Measurements from ENCODE around the gene PANK4. TPM values are rescaled to one million over a fixed set of nuclear protein-coding genes. Genes with fewer than 3 reads are reported as not detected.
A peak's percentile ranks its signal among the peaks of the same experiment; 100 is the strongest.
"Not testable (repeated sequence)": the region's sequence is repeated elsewhere in the genome, so short reads cannot be mapped to it uniquely, and the experiment has no call there.

PANK4 gene
- total RNA-seq, 1 experiment from 2014 or later, result 62.5 TPM

GRCh38 chr1:2553871-2554620 lies 27.6 kb upstream of the PANK4 start:
- Histone ChIP-seq H3K27me3 (ENCODE audit: control insufficient read depth, insufficient read depth, low read length) (no peaks in the 10 kb centered on the region), H3K4me3 (ENCODE audit: insufficient read depth, low read depth, low read length) (no peak overlapping the region), H3K36me3 (replicated peaks; ENCODE audit: control insufficient read depth, insufficient read depth, low read length) (no peaks in the 10 kb centered on the region)
- DNase-seq, result no peak

- H3K27me3 ChIP-seq (ENCODE audit: control insufficient read depth, insufficient read depth, low read length); H3K4me3 ChIP-seq (ENCODE audit: insufficient read depth, low read depth, low read length); DNase-seq; H3K36me3 ChIP-seq (replicated peaks; ENCODE audit: control insufficient read depth, insufficient read depth, low read length): not testable (repeated sequence)
These were observed 26.7 kb upstream of the PANK4 start for GRCh38 chr1:2553076-2553475.

- no peak for DNase-seq
- Histone ChIP-seq H3K27me3 (ENCODE audit: control insufficient read depth, insufficient read depth, low read length) (no peaks in the 10 kb centered on the region), H3K36me3 (replicated peaks; ENCODE audit: control insufficient read depth, insufficient read depth, low read length) (no peaks in the 10 kb centered on the region), H3K4me3 (ENCODE audit: insufficient read depth, low read depth, low read length) (no peak overlapping the region)
These were observed 25.8 kb upstream of the PANK4 start for GRCh38 chr1:2552189-2552588.

- H3K27me3 ChIP-seq (ENCODE audit: control insufficient read depth, insufficient read depth, low read length); H3K36me3 ChIP-seq (replicated peaks; ENCODE audit: control insufficient read depth, insufficient read depth, low read length); H3K4me3 ChIP-seq (ENCODE audit: insufficient read depth, low read depth, low read length); DNase-seq: not testable (repeated sequence)
These were observed 25.1 kb upstream of the PANK4 start for GRCh38 chr1:2551544-2551943.

- not testable (repeated sequence) for DNase-seq; H3K4me3 ChIP-seq (ENCODE audit: insufficient read depth, low read depth, low read length); H3K36me3 ChIP-seq (replicated peaks; ENCODE audit: control insufficient read depth, insufficient read depth, low read length); H3K27me3 ChIP-seq (ENCODE audit: control insufficient read depth, insufficient read depth, low read length)
These were observed 24.0 kb upstream of the PANK4 start for GRCh38 chr1:2550309-2550861.

- H3K4me3 ChIP-seq (ENCODE audit: insufficient read depth, low read depth, low read length); H3K27me3 ChIP-seq (ENCODE audit: control insufficient read depth, insufficient read depth, low read length); H3K36me3 ChIP-seq (replicated peaks; ENCODE audit: control insufficient read depth, insufficient read depth, low read length); DNase-seq: not testable (repeated sequence)
These were observed 23.1 kb upstream of the PANK4 start for GRCh38 chr1:2549367-2550029.

GRCh38 chr1:2548068-2548589 lies 21.7 kb upstream of the PANK4 start:
- peak overlapping the region; percentile 84 for H3K4me3 ChIP-seq (ENCODE audit: insufficient read depth, low read depth, low read length)
- no peaks in the 10 kb centered on the region for H3K36me3 ChIP-seq (replicated peaks; ENCODE audit: control insufficient read depth, insufficient read depth, low read length)
- H3K27me3 ChIP-seq (ENCODE audit: control insufficient read depth, insufficient read depth, low read length), result peaks cover 1% of the 10 kb centered on the region; the same call in 1 of the 2 replicates
- peak; percentile 97 for DNase-seq

- DNase-seq, result peak; percentile 87
- H3K36me3 ChIP-seq (replicated peaks; ENCODE audit: control insufficient read depth, insufficient read depth, low read length), result no peaks in the 10 kb centered on the region
- H3K27me3 ChIP-seq (ENCODE audit: control insufficient read depth, insufficient read depth, low read length), result peaks cover 3% of the 10 kb centered on the region
- peak overlapping the region; percentile 84 for H3K4me3 ChIP-seq (ENCODE audit: insufficient read depth, low read depth, low read length)
These were observed 21.0 kb upstream of the PANK4 start for GRCh38 chr1:2547210-2548067.

- Histone ChIP-seq H3K4me3 (ENCODE audit: insufficient read depth, low read depth, low read length) (peak overlapping the region; percentile 84), H3K36me3 (replicated peaks; ENCODE audit: control insufficient read depth, insufficient read depth, low read length) (no peaks in the 10 kb centered on the region), H3K27me3 (ENCODE audit: control insufficient read depth, insufficient read depth, low read length) (peaks cover 3% of the 10 kb centered on the region)
- peak; percentile 98 for DNase-seq
These were observed 20.3 kb upstream of the PANK4 start for GRCh38 chr1:2546515-2547209.

- DNase-seq, result peak; percentile 100
- H3K36me3 ChIP-seq (replicated peaks; ENCODE audit: control insufficient read depth, insufficient read depth, low read length), result no peaks in the 10 kb centered on the region
- peaks cover 8% of the 10 kb centered on the region for H3K27me3 ChIP-seq (ENCODE audit: control insufficient read depth, insufficient read depth, low read length)
- peak overlapping the region; percentile 84 for H3K4me3 ChIP-seq (ENCODE audit: insufficient read depth, low read depth, low read length)
These were observed 19.5 kb upstream of the PANK4 start for GRCh38 chr1:2545754-2546514.

- Histone ChIP-seq H3K27me3 (ENCODE audit: control insufficient read depth, insufficient read depth, low read length) (peaks cover 13% of the 10 kb centered on the region), H3K36me3 (replicated peaks; ENCODE audit: control insufficient read depth, insufficient read depth, low read length) (no peaks in the 10 kb centered on the region), H3K4me3 (ENCODE audit: insufficient read depth, low read depth, low read length) (no peak overlapping the region)
- DNase-seq, result peak; percentile 78
These were observed 18.7 kb upstream of the PANK4 start for GRCh38 chr1:2544875-2545640.

GRCh38 chr1:2544093-2544874 lies 17.9 kb upstream of the PANK4 start:
- H3K27me3 ChIP-seq (ENCODE audit: control insufficient read depth, insufficient read depth, low read length), result peaks cover 15% of the 10 kb centered on the region
- H3K4me3 ChIP-seq (ENCODE audit: insufficient read depth, low read depth, low read length), result no peak overlapping the region
- H3K36me3 ChIP-seq (replicated peaks; ENCODE audit: control insufficient read depth, insufficient read depth, low read length), result no peaks in the 10 kb centered on the region
- DNase-seq, result no peak
